Activated CD4-positive, alpha-beta T cell treated with anti-CD3 and anti-CD28 coated beads, Interleukin-2, amount 10 ng/mL, durations not matched to agents 7 days and 5 days (primary cell): Measurements from ENCODE around the gene SLC38A3. TPM values are rescaled to one million over a fixed set of nuclear protein-coding genes. Genes with fewer than 3 reads are reported as not detected.
A peak's percentile ranks its signal among the peaks of the same experiment; 100 is the strongest.

Source experiments
- CTCF ChIA-PET: fragments of 350-600 bp; sonication (Branson Sonifier 250); formaldehyde crosslinking; loops from one replicate; lab custom pipeline; 2021; ENCODE audit warnings: antibody characterized with exemption; lab: Charles Lee
- POLR2A ChIA-PET: fragments of 350-600 bp; sonication (Branson Sonifier 250); formaldehyde crosslinking; loops from one replicate; lab custom pipeline; 2021; ENCODE audit warnings: antibody characterized with exemption; lab: Charles Lee
- DNase-seq: peaks from one replicate; pipeline ENCODE4 v3.0.0-alpha.2; 2020
- H3K27ac Mint-ChIP-seq: one replicate; pipeline ENCODE4 v1.8.0; 2021; ENCODE audit warnings: mild to moderate bottlenecking, moderate library complexity, mixed read lengths
- H3K27me3 Mint-ChIP-seq: one replicate; pipeline ENCODE4 v1.8.0; 2021; ENCODE audit warnings: mixed read lengths
- H3K36me3 Mint-ChIP-seq: one replicate; pipeline ENCODE4 v1.8.0; 2021; ENCODE audit warnings: low read depth, mixed read lengths
- H3K4me1 Mint-ChIP-seq: one replicate; pipeline ENCODE4 v1.8.0; 2021; ENCODE audit warnings: mixed read lengths
- H3K4me3 Mint-ChIP-seq: one replicate; pipeline ENCODE4 v1.8.0; 2021; ENCODE audit warnings: mild to moderate bottlenecking, moderate library complexity, mixed read lengths
- H3K9me3 Mint-ChIP-seq: one replicate; pipeline ENCODE4 v1.8.0; 2021; ENCODE audit warnings: mixed read lengths
- total RNA-seq, 2 experiments: library from RNA; stranded (reverse); gene quantifications; one replicate each; pipeline ENCODE4 v1.2.3, GENCODE V29; 2021

SLC38A3 gene
- total RNA-seq, 2 experiments from 2014 or later = not detected

GRCh38 chr3:50263478-50264382 lies 58.7 kb downstream of the SLC38A3 start:
- Mint-ChIP-seq H3K4me3 (no peak overlapping the region), H3K27me3 (peaks cover 17% of the 10 kb centered on the region), H3K27ac (peak overlapping the region; percentile 19), H3K36me3 (peaks cover 2% of the 10 kb centered on the region), H3K9me3 (no peaks in the 10 kb centered on the region), H3K4me1 (peaks cover 3% of the 10 kb centered on the region)
- no peak for DNase-seq
- ChIA-PET CTCF (interaction anchor here (0.6 to 13.7 kb wide), 7 partner anchors 9 to 69 kb away, joined by 3 to 143 read pairs (median 4); partner anchors contain the start of gene IFRD2), POLR2A (interaction anchor here (0.6 kb wide), 1 partner anchor 28 kb away, joined by 5 read pairs; the partner anchor contains the start of gene GNAI2)

GRCh38 chr3:50264383-50264963 lies 59.4 kb downstream of the SLC38A3 start:
- POLR2A ChIA-PET = interaction anchor here (0.6 kb wide), 1 partner anchor 38 kb away, joined by 5 read pairs; no protein-coding TSS in a partner anchor
- Mint-ChIP-seq H3K4me3 (no peak overlapping the region), H3K27me3 (peaks cover 18% of the 10 kb centered on the region), H3K36me3 (no peaks in the 10 kb centered on the region), H3K9me3 (no peaks in the 10 kb centered on the region), H3K4me1 (peaks cover 3% of the 10 kb centered on the region), H3K27ac (no peak overlapping the region)
- CTCF ChIA-PET = interaction anchor here (0.6 to 13.7 kb wide), 6 partner anchors 8 to 70 kb away, joined by 3 to 143 read pairs (median 4); no protein-coding TSS in a partner anchor
- DNase-seq = no peak

GRCh38 chr3:50264964-50265485 lies 60.0 kb downstream of the SLC38A3 start:
- ChIA-PET CTCF (interaction anchor here (1.0 to 13.7 kb wide), 3 partner anchors 9 to 70 kb away, joined by 3 to 143 read pairs (median 5); no protein-coding TSS in a partner anchor), POLR2A (interaction anchor here (0.6 kb wide), 1 partner anchor 38 kb away, joined by 5 read pairs; no protein-coding TSS in a partner anchor)
- H3K27ac Mint-ChIP-seq = no peak overlapping the region
- no peaks in the 10 kb centered on the region for H3K4me1 Mint-ChIP-seq
- H3K9me3 Mint-ChIP-seq = no peaks in the 10 kb centered on the region
- no peak for DNase-seq
- peaks cover 18% of the 10 kb centered on the region for H3K27me3 Mint-ChIP-seq
- no peak overlapping the region for H3K4me3 Mint-ChIP-seq
- no peaks in the 10 kb centered on the region for H3K36me3 Mint-ChIP-seq

DNA sequence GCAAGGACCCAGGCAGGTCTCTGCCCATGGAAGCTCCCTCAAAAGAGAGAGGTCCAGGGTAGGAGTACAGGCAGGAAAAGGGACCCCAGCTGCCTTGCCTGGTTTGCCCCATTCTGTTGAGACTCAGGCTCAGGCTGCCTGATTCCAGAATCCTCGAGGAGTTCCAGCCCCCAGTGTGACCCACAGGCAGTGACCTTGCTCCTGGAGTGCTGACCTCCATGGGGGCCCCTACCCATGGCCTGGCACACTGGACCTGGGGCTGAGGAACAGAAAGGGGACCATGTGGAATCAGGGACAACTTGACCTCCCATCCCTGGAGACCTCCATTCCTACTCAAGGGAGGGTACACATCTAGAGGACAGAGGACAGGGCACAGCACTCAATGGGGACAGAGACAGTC lies 60.5 kb downstream of the SLC38A3 start:
- no peak overlapping the region for H3K27ac Mint-ChIP-seq
- H3K9me3 Mint-ChIP-seq = no peaks in the 10 kb centered on the region
- ChIA-PET POLR2A (no interaction called here), CTCF (interaction anchor here (1.3 to 13.7 kb wide), 2 partner anchors 15 to 72 kb away, joined by 7 to 143 read pairs; no protein-coding TSS in a partner anchor)
- H3K36me3 Mint-ChIP-seq = no peaks in the 10 kb centered on the region
- H3K4me3 Mint-ChIP-seq = no peak overlapping the region
- no peak for DNase-seq
- H3K27me3 Mint-ChIP-seq = peaks cover 18% of the 10 kb centered on the region
- H3K4me1 Mint-ChIP-seq = no peaks in the 10 kb centered on the region

DNA sequence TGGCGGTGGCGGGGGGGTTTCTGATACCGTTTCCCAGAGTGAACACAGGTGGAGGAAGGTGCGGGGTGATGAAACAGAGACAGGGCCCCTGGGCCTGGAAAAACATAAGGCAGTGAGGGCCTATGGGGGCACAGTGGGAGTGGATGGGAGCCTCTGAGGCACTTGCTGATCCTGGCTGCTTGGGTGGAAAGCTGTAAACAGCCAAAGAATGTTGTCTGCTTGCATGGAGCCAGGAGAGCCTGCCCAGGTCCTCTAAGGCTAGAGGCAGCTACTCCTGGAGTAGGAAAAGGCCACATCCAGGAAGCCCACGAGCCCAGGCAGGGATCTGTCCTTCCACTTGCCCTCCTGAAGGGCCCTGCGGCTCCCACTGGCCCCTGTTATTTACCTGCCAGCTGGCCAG lies 60.9 kb downstream of the SLC38A3 start:
- DNase-seq = no peak
- Mint-ChIP-seq H3K36me3 (no peaks in the 10 kb centered on the region), H3K27me3 (peaks cover 18% of the 10 kb centered on the region), H3K27ac (no peak overlapping the region), H3K4me3 (no peak overlapping the region), H3K4me1 (no peaks in the 10 kb centered on the region), H3K9me3 (no peaks in the 10 kb centered on the region)
- CTCF ChIA-PET = interaction anchor here (1.3 to 13.7 kb wide), 4 partner anchors 10 to 72 kb away, joined by 5 to 143 read pairs (median 6); no protein-coding TSS in a partner anchor
- POLR2A ChIA-PET = no interaction called here

DNA sequence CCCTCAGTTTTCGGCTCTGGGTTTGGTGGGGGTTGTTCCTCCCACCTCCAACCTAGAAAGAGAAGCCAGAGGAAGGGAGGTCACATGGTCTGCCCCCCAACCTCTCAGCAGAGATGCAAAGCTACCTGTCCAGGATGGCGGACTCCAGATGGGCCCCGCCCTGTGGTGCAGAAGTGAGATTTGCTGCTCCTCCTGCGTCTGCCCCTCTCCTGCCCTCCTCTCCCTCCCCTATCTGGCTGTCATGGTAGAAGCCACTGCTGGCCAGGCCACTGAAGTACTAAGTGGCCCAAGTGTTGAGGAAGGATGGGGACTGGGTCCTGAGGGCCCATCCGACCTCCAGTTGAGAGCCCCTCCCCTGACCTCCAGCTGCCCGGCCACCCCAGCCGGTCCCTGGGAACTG lies 61.8 kb downstream of the SLC38A3 start:
- no peak overlapping the region for H3K27ac Mint-ChIP-seq
- ChIA-PET CTCF (interaction anchor here (0.6 to 13.7 kb wide), 10 partner anchors 9 to 449 kb away, joined by 3 to 143 read pairs (median 5); no protein-coding TSS in a partner anchor), POLR2A (no interaction called here)
- no peak for DNase-seq
- peaks cover 18% of the 10 kb centered on the region for H3K27me3 Mint-ChIP-seq
- peaks cover 6% of the 10 kb centered on the region for H3K4me1 Mint-ChIP-seq
- H3K4me3 Mint-ChIP-seq = no peak overlapping the region
- H3K36me3 Mint-ChIP-seq = no peaks in the 10 kb centered on the region
- H3K9me3 Mint-ChIP-seq = no peaks in the 10 kb centered on the region

DNA sequence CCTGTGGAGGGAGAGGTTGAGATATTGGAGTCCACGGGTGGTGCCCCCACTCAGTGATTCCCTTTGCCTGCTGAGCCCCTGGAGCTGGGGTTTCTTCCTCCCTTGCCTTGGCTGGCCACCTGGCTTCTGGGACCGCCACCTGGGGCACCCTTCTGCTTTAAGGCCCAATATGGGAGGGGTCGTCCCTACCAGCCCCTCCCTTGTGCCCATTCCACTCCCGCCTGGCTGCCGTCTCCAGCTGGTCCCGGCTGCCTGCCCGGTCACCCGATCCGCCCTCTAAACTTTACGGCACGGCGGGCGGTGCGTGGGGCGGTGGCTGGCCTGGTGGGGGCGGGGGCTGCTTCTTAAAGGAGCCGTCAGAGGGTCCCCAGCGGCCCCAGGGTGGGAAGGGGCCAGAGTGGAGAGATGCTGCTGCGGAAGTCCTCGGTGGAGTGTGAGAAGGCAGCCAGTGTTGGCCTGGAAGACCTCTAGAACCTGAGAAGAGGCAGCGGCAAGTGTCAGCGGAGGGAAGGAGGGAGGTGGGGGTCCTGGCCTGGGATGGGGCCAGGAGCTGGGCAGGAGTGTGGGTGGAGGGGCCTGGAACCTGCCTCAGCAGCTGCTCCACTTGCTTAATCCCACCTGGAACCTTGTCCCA lies 62.3 kb downstream of the SLC38A3 start:
- DNase-seq = no peak
- Mint-ChIP-seq H3K27ac (no peak overlapping the region), H3K4me3 (no peak overlapping the region), H3K36me3 (no peaks in the 10 kb centered on the region), H3K4me1 (peaks cover 7% of the 10 kb centered on the region), H3K9me3 (no peaks in the 10 kb centered on the region), H3K27me3 (peaks cover 18% of the 10 kb centered on the region)
- POLR2A ChIA-PET = no interaction called here
- CTCF ChIA-PET = interaction anchor here (0.6 to 13.7 kb wide), 10 partner anchors 9 to 449 kb away, joined by 3 to 143 read pairs (median 4); no protein-coding TSS in a partner anchor

GRCh38 chr3:50268276-50268675 lies 63.2 kb downstream of the SLC38A3 start:
- CTCF ChIA-PET = interaction anchor here (1.3 to 13.7 kb wide), 3 partner anchors 18 to 74 kb away, joined by 4 to 143 read pairs (median 8); no protein-coding TSS in a partner anchor
- no peak for DNase-seq
- H3K36me3 Mint-ChIP-seq = no peaks in the 10 kb centered on the region
- POLR2A ChIA-PET = no interaction called here
- H3K27ac Mint-ChIP-seq = no peak overlapping the region
- peaks cover 13% of the 10 kb centered on the region for H3K4me1 Mint-ChIP-seq
- H3K4me3 Mint-ChIP-seq = no peak overlapping the region
- H3K27me3 Mint-ChIP-seq = peaks cover 23% of the 10 kb centered on the region
- H3K9me3 Mint-ChIP-seq = no peaks in the 10 kb centered on the region

- H3K36me3 Mint-ChIP-seq = no peaks in the 10 kb centered on the region
- POLR2A ChIA-PET = interaction anchor here (0.7 kb wide), 1 partner anchor 28 kb away, joined by 5 read pairs; no protein-coding TSS in a partner anchor
- CTCF ChIA-PET = interaction anchor here (1.3 to 13.7 kb wide), 3 partner anchors 19 to 74 kb away, joined by 4 to 143 read pairs (median 8); no protein-coding TSS in a partner anchor
- H3K27me3 Mint-ChIP-seq = peaks cover 24% of the 10 kb centered on the region
- DNase-seq = no peak
- no peak within 1 kb of the TSS for H3K27ac Mint-ChIP-seq
- no peak within 1 kb of the TSS for H3K4me3 Mint-ChIP-seq
- H3K9me3 Mint-ChIP-seq = no peaks in the 10 kb centered on the region
- H3K4me1 Mint-ChIP-seq = peaks cover 14% of the 10 kb centered on the region
Measured at GRCh38 chr3:50268703-50269451, 63.8 kb downstream of the SLC38A3 start, which contains the start of gene SEMA3B. SEMA3B (plus strand) TSS chr3:50269147; CDS start chr3:50269241, 94 bp downstream.

- POLR2A ChIA-PET = no interaction called here
- peaks cover 30% of the 10 kb centered on the region for H3K27me3 Mint-ChIP-seq
- H3K36me3 Mint-ChIP-seq = no peaks in the 10 kb centered on the region
- CTCF ChIA-PET = no interaction called here
- no peak for DNase-seq
- H3K27ac Mint-ChIP-seq = no peak overlapping the region
- no peak overlapping the region for H3K4me3 Mint-ChIP-seq
- H3K4me1 Mint-ChIP-seq = peaks cover 20% of the 10 kb centered on the region
- H3K9me3 Mint-ChIP-seq = no peaks in the 10 kb centered on the region
Measured at GRCh38 chr3:50269460-50269859, 64.4 kb downstream of the SLC38A3 start.

GRCh38 chr3:50269977-50270413 lies 64.9 kb downstream of the SLC38A3 start:
- H3K36me3 Mint-ChIP-seq = no peaks in the 10 kb centered on the region
- no peak overlapping the region for H3K4me3 Mint-ChIP-seq
- CTCF ChIA-PET = interaction anchor here (0.5 to 2.6 kb wide), 4 partner anchors 9 to 76 kb away, joined by 3 to 11 read pairs (median 8); no protein-coding TSS in a partner anchor
- no peak overlapping the region for H3K27ac Mint-ChIP-seq
- H3K27me3 Mint-ChIP-seq = peaks cover 33% of the 10 kb centered on the region
- H3K4me1 Mint-ChIP-seq = peaks cover 23% of the 10 kb centered on the region
- H3K9me3 Mint-ChIP-seq = no peaks in the 10 kb centered on the region
- POLR2A ChIA-PET = no interaction called here
- DNase-seq = no peak
